Measurements from ENCODE around the gene GNL3L.
"Not testable (repeated sequence)": the region's sequence is repeated elsewhere in the genome, so short reads cannot be mapped to it uniquely, and the experiment has no call there.

Gene GNL3L

DNA sequence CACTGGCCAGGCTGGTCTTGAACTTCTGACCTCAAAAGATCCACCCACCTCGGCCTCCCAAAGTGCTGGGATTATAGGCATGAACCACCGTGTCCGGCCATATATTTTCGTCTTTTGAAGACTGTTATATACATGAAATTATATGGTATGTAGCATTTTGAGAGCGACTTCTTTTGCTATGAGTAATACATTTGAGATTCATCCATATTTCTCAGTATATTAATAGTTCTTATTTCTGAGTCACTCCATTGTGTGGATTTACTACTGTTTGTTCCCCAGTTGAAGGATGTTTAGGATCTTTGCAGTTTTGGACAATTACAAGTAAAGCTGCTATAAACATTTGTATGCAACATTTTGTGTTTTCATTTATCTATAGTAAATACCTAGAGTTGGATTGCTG is 34.9 kb downstream of the GNL3L start:
- Histone ChIP-seq H3K4me2 (ENCODE audit: low read length) (no peak overlapping the region), H3K79me2 (ENCODE audit: low read length) (no peaks in the 10 kb centered on the region), H4K20me1 (ENCODE audit: insufficient read depth, low read length) (no peaks in the 10 kb centered on the region), H3K9ac (ENCODE audit: low read length) (no peak overlapping the region), H2AFZ (ENCODE audit: low read depth, low read length) (no peak overlapping the region), H3K36me3 (replicated peaks; ENCODE audit: low read depth, low read length) (peaks cover 29% of the 10 kb centered on the region), H3K4me1 (ENCODE audit: low read length) (peaks cover 9% of the 10 kb centered on the region), H3K27me3 (ENCODE audit: low read depth, low read length) (no peaks in the 10 kb centered on the region), H3K4me3 (ENCODE audit: low read length) (no peak overlapping the region), H3K9me3 (ENCODE audit: insufficient read depth, low read length) (no peaks in the 10 kb centered on the region), H3K27ac (ENCODE audit: low read length) (no peak overlapping the region)
- TF ChIP-seq, protein P1, sequence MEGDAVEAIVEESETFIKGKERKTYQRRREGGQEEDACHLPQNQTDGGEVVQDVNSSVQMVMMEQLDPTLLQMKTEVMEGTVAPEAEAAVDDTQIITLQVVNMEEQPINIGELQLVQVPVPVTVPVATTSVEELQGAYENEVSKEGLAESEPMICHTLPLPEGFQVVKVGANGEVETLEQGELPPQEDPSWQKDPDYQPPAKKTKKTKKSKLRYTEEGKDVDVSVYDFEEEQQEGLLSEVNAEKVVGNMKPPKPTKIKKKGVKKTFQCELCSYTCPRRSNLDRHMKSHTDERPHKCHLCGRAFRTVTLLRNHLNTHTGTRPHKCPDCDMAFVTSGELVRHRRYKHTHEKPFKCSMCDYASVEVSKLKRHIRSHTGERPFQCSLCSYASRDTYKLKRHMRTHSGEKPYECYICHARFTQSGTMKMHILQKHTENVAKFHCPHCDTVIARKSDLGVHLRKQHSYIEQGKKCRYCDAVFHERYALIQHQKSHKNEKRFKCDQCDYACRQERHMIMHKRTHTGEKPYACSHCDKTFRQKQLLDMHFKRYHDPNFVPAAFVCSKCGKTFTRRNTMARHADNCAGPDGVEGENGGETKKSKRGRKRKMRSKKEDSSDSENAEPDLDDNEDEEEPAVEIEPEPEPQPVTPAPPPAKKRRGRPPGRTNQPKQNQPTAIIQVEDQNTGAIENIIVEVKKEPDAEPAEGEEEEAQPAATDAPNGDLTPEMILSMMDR (IDR thresholded peaks at IDR 0.05; ENCODE audit: low read depth, low read length): no peak
- no peak for TF ChIP-seq EZH2phosphoT487 (IDR thresholded peaks at IDR 0.05; ENCODE audit: low read depth)

DNA sequence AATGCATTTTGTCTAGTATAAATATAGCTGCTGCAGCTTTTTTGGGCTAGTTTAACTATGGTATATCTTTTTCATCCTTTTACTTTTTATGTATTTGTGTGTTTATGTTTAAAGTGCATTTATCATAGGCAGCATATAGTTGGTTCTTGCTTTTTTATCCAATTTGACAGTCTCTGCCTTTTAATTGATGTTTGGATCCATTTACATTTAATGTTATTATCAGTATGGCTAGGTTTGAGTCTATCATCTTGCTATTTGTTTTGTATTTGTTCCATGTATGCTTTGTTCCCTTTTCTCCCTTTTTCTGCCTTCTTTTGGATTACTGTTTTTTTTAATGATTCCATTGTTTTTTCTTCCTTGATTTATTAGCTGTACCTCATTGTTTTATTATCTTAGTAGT is 40.3 kb downstream of the GNL3L start:
- Histone ChIP-seq H3K27ac (ENCODE audit: low read length) (no peak overlapping the region), H3K79me2 (ENCODE audit: low read length) (no peaks in the 10 kb centered on the region), H3K9ac (ENCODE audit: low read length) (no peak overlapping the region), H3K9me3 (ENCODE audit: insufficient read depth, low read length) (no peaks in the 10 kb centered on the region), H4K20me1 (ENCODE audit: insufficient read depth, low read length) (no peaks in the 10 kb centered on the region), H3K36me3 (replicated peaks; ENCODE audit: low read depth, low read length) (peaks cover 22% of the 10 kb centered on the region), H3K27me3 (ENCODE audit: low read depth, low read length) (no peaks in the 10 kb centered on the region), H3K4me1 (ENCODE audit: low read length) (no peaks in the 10 kb centered on the region), H2AFZ (ENCODE audit: low read depth, low read length) (no peak overlapping the region), H3K4me2 (ENCODE audit: low read length) (no peak overlapping the region), H3K4me3 (ENCODE audit: low read length) (no peak overlapping the region)
- no peak for TF ChIP-seq EZH2phosphoT487 (IDR thresholded peaks at IDR 0.05; ENCODE audit: low read depth)
- TF ChIP-seq, protein P1 (IDR thresholded peaks at IDR 0.05; ENCODE audit: low read depth, low read length): no peak

DNA sequence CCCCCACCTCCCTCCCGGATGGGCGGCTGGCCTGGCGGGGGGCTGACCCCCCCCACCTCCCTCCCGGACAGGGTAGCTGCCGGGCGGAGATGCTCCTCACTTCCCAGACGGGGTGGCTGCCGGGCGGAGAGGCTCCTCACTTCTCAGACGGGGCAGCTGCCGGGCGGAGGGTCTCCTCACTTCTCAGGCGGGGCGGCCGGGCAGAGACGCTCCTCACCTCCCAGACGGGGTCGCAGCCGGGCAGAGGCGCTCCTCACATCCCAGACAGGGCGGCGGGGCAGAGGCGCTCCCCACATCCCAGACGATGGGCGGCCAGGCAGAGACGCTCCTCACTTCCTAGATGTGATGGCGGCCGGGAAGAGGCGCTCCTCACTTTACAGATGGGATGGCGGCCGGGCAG is 42.6 kb downstream of the GNL3L start:
- not testable (repeated sequence) for H3K4me3 ChIP-seq (ENCODE audit: low read length); H3K27me3 ChIP-seq (ENCODE audit: low read depth, low read length); H2AFZ ChIP-seq (ENCODE audit: low read depth, low read length); H3K4me1 ChIP-seq (ENCODE audit: low read length); H3K27ac ChIP-seq (ENCODE audit: low read length); H4K20me1 ChIP-seq (ENCODE audit: insufficient read depth, low read length); H3K9ac ChIP-seq (ENCODE audit: low read length); H3K79me2 ChIP-seq (ENCODE audit: low read length); H3K4me2 ChIP-seq (ENCODE audit: low read length); H3K9me3 ChIP-seq (ENCODE audit: insufficient read depth, low read length)
- peaks cover 26% of the 10 kb centered on the region for H3K36me3 ChIP-seq (replicated peaks; ENCODE audit: low read depth, low read length)

DNA sequence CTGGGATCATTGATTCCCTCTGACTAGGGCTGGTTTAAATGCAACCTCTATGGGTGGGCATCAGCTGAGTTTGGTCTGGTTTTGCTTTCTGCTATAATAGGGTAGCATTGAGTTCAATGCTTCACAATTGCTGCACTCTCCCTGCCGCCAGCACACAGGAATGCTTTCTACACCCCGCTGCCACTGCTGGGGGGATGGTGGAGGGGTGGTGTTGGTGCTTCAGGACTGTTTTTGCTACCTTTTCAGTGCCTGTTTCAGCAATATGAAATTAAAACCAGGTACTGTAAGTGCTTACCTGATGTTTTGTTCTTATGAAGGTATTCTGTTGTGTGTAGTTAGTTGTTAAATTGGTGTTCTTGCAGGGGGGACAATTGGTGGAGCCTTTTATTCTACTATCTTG is 67.7 kb downstream of the GNL3L start:
- Histone ChIP-seq H3K4me2 (ENCODE audit: low read length) (no peak overlapping the region), H4K20me1 (ENCODE audit: insufficient read depth, low read length) (no peaks in the 10 kb centered on the region), H3K36me3 (replicated peaks; ENCODE audit: low read depth, low read length) (no peaks in the 10 kb centered on the region), H2AFZ (ENCODE audit: low read depth, low read length) (no peak overlapping the region), H3K27ac (ENCODE audit: low read length) (no peak overlapping the region), H3K9me3 (ENCODE audit: insufficient read depth, low read length) (no peaks in the 10 kb centered on the region), H3K9ac (ENCODE audit: low read length) (no peak overlapping the region), H3K4me3 (ENCODE audit: low read length) (no peak overlapping the region), H3K27me3 (ENCODE audit: low read depth, low read length) (no peaks in the 10 kb centered on the region), H3K79me2 (ENCODE audit: low read length) (no peaks in the 10 kb centered on the region), H3K4me1 (ENCODE audit: low read length) (no peaks in the 10 kb centered on the region)
- TF ChIP-seq, protein P1 (IDR thresholded peaks at IDR 0.05; ENCODE audit: low read depth, low read length): no peak
- TF ChIP-seq EZH2phosphoT487 (IDR thresholded peaks at IDR 0.05; ENCODE audit: low read depth): no peak

DNA sequence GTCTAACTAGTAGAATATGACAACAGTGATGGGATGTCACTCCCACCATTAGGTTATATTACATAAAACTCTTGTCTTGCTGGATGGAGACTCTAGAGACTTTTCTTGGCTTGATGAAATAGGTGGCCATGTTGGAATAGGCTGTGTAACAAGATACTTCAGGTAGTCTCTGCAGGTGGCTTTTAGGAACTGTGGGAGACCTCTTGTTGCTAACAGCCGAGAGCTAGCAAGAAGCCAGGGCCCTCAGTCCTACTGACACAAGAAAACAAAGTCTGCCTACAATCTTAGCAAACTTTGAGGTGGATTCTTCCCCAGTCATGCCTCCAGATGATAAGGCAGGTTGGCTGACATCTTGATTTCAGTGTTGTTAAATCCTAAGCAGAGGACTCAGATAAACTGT is 72.5 kb downstream of the GNL3L start:
- no peaks in the 10 kb centered on the region for H3K79me2 ChIP-seq (ENCODE audit: low read length)
- no peak overlapping the region for H3K9ac ChIP-seq (ENCODE audit: low read length)
- no peaks in the 10 kb centered on the region for H3K4me1 ChIP-seq (ENCODE audit: low read length)
- no peak overlapping the region for H2AFZ ChIP-seq (ENCODE audit: low read depth, low read length)
- no peak overlapping the region for H3K4me2 ChIP-seq (ENCODE audit: low read length)
- no peaks in the 10 kb centered on the region for H3K9me3 ChIP-seq (ENCODE audit: insufficient read depth, low read length)
- no peak for TF ChIP-seq EZH2phosphoT487 (IDR thresholded peaks at IDR 0.05; ENCODE audit: low read depth)
- TF ChIP-seq, protein P1 (IDR thresholded peaks at IDR 0.05; ENCODE audit: low read depth, low read length): no peak
- H3K27ac ChIP-seq (ENCODE audit: low read length): no peak overlapping the region
- no peak overlapping the region for H3K4me3 ChIP-seq (ENCODE audit: low read length)
- no peaks in the 10 kb centered on the region for H3K36me3 ChIP-seq (replicated peaks; ENCODE audit: low read depth, low read length)
- no peaks in the 10 kb centered on the region for H3K27me3 ChIP-seq (ENCODE audit: low read depth, low read length)
- no peaks in the 10 kb centered on the region for H4K20me1 ChIP-seq (ENCODE audit: insufficient read depth, low read length)
